Astrocyte of the spinal cord (primary cell): Measurements from ENCODE around the gene TMEM18.

Experiments used
- DNase-seq: peaks from one replicate; pipeline ENCODE4 v3.0.0; 2011; ENCODE audit warnings: low read depth, low spot score
- H3K4me3 ChIP-seq: 2 replicates; pipeline ENCODE4 v1.5.1; 2011; ENCODE audit warnings: low read depth, mild to moderate bottlenecking, low read length, moderate library complexity
- in situ Hi-C: cut with HindIII; loops from 2 replicates; pipeline ENCODE4 v1.10.0; 2017; ENCODE audit warnings: low sequenced_read_pairs
- TF ChIP-seq, protein P1 (sequence below): IDR thresholded peaks from 2 replicates; pipeline ENCODE4 v1.5.1; 2012; ENCODE audit warnings: low read depth, mild to moderate bottlenecking, low read length, inconsistent platforms

Gene TMEM18

GRCh38 chr2:678964-679363 lies 1.8 kb upstream of the TMEM18 start:
- TF ChIP-seq, protein P1, sequence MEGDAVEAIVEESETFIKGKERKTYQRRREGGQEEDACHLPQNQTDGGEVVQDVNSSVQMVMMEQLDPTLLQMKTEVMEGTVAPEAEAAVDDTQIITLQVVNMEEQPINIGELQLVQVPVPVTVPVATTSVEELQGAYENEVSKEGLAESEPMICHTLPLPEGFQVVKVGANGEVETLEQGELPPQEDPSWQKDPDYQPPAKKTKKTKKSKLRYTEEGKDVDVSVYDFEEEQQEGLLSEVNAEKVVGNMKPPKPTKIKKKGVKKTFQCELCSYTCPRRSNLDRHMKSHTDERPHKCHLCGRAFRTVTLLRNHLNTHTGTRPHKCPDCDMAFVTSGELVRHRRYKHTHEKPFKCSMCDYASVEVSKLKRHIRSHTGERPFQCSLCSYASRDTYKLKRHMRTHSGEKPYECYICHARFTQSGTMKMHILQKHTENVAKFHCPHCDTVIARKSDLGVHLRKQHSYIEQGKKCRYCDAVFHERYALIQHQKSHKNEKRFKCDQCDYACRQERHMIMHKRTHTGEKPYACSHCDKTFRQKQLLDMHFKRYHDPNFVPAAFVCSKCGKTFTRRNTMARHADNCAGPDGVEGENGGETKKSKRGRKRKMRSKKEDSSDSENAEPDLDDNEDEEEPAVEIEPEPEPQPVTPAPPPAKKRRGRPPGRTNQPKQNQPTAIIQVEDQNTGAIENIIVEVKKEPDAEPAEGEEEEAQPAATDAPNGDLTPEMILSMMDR: no peak
- DNase-seq: no peak
- H3K4me3 ChIP-seq: no peak overlapping the region
- in situ Hi-C loops: no loop called here

- TF ChIP-seq, protein P1: no peak
- in situ Hi-C loops: no loop called here
- H3K4me3 ChIP-seq: peak overlapping the region; percentile 97
- DNase-seq: no peak
These were observed 849 bp upstream of the TMEM18 start for GRCh38 chr2:677959-678550.

GRCh38 chr2:676647-677055 lies 555 bp downstream of the TMEM18 start:
- DNase-seq: peak; percentile 99
- peak overlapping the region; percentile 64 for H3K4me3 ChIP-seq
- TF ChIP-seq, protein P1: no peak
- in situ Hi-C loops: no loop called here

GRCh38 chr2:675982-676646 lies 1.1 kb downstream of the TMEM18 start:
- in situ Hi-C loops: no loop called here
- peak; percentile 86 for DNase-seq
- TF ChIP-seq, protein P1: peak; percentile 58
- peak overlapping the region; percentile 64 for H3K4me3 ChIP-seq

DNA sequence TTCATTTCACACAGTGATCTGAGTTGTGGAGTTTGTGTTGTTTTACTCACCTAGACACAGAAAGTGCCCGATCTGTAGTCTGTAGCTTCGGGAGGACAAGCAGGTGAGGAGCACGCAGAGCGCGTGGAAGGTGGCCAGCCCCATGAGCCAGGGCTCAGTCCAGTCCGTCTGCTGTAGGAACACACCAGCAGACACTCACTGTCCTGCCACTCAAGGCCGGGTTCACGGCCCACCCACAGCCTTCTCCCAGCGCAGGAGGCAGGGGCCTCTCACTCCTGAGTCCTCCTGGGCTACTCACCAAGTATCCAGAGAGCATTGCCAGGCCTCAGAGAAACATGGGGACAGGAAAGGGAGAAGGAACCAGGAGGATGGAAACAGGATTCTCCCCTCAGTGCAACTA lies 1.7 kb downstream of the TMEM18 start:
- no peak overlapping the region for H3K4me3 ChIP-seq
- TF ChIP-seq, protein P1: no peak
- DNase-seq: no peak
- in situ Hi-C loops: no loop called here

DNA sequence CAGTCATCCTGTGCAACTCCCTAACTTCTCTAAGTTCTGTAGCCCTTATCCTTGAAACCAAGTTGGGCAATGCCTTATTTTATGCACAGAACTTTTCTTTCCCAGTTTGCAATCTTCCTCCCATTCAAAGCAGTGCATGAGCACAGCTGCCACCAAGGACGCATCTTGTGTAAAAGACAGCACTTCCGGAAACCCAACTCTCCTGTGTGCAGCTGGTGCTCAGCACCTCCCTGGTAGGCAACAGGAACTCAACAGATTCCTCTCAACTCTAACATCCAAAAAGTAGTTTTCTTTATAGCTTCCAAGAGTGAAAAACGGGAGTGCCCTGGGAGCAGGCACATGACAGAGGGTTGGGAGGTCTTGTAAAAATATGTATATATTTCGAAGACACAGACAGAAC lies 2.2 kb downstream of the TMEM18 start:
- no peak for DNase-seq
- no peak overlapping the region for H3K4me3 ChIP-seq
- TF ChIP-seq, protein P1: no peak
- in situ Hi-C loops: no loop called here
